LNCAP (cell line): Measurements from ENCODE around the gene C3.

ENCODE experiments used
- TF ChIP-seq, protein P1 (sequence below): fragments of 450-650 bp; IDR thresholded peaks from 2 replicates; pipeline ENCODE4 v1.5.1; 2017; ENCODE audit warnings: mild to moderate bottlenecking

Gene C3

DNA sequence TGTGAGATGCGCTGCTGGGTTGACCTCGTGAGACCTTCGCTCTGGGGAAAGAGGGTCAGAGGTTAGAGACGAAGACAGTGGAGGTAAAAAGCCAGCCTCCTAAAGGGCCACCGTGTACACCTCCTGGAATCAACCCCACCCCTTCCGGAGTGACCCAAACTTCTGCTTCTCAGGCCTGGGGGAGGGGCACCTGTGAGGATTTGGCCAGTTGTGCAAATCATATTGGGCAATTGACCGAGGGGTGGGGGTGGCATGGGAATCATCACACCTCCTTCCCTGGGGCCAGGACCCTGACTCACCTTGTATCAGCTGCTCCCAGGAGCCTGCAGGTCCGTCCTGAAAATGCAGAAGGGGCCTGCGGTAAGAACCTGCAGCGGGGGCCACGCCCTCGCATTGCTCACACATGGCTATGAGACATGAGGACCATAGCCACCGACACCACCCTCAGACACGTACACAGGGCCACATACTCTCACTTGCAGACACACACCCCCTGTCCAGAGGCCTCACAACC is 53.3 kb downstream of the C3 start:
- TF ChIP-seq, protein P1, sequence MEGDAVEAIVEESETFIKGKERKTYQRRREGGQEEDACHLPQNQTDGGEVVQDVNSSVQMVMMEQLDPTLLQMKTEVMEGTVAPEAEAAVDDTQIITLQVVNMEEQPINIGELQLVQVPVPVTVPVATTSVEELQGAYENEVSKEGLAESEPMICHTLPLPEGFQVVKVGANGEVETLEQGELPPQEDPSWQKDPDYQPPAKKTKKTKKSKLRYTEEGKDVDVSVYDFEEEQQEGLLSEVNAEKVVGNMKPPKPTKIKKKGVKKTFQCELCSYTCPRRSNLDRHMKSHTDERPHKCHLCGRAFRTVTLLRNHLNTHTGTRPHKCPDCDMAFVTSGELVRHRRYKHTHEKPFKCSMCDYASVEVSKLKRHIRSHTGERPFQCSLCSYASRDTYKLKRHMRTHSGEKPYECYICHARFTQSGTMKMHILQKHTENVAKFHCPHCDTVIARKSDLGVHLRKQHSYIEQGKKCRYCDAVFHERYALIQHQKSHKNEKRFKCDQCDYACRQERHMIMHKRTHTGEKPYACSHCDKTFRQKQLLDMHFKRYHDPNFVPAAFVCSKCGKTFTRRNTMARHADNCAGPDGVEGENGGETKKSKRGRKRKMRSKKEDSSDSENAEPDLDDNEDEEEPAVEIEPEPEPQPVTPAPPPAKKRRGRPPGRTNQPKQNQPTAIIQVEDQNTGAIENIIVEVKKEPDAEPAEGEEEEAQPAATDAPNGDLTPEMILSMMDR: no peak

DNA sequence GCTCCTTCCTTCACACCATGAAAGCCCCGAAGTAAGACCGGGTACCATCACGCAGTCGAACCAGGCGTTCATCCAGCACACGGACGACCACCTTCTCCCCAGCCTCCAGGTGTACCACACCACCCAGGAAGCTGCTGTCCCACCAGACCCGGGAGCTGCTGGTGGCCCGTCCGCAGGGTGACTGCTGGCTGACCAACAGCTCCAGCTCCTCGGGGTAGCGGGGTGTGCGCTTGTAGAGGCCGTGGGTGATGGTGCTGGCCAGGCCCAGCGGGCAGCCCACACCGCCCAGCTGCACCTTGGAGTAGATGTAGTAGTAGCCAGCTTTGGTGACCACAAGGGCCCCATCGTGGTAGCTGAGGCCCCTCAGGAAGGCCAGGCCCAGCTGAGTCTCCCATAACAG is 55.5 kb downstream of the C3 start:
- TF ChIP-seq, protein P1: no peak

- TF ChIP-seq, protein P1: no peak
These were observed 56.9 kb downstream of the C3 start for GRCh38 chr19:6663236-6664201.

- TF ChIP-seq, protein P1: no peak
These were observed 57.7 kb downstream of the C3 start for GRCh38 chr19:6662702-6663101.

DNA sequence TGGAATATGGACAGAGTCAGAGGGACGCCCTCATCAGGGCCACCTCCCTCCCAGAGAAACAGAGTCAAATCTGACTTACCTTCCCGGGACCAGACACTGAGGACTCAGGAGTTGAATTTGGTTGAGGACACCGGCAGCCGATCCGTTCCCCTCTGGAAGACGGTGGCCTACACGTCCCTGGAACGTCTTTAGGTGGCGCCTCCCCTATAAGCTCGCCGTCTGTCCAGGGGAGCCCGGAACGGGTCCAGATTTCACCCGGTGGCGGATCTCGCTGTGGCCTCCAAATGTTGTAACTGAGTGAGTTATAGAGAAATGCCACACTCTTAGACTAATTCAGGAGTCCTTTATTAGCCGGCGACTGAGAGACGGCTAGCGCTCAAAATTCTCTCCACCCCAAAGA is 59.5 kb downstream of the C3 start:
- TF ChIP-seq, protein P1: no peak

- TF ChIP-seq, protein P1: no peak
These were observed 65.8 kb downstream of the C3 start for GRCh38 chr19:6654347-6655310.

DNA sequence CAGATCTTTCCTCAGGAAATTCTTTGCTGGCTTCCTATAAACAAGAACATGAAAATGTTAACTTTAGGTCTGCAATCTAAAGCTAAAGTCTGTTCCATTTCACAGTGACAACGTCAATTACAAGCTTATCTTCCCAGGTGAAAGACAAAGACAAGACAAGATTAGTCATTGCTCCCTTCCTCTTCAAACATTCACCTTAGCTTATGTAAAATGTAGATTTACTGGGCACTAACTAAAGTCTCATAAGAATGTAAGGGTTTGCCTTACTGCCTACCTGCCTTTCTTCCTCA is 67.7 kb downstream of the C3 start:
- TF ChIP-seq, protein P1: no peak
